Measurements from ENCODE around the gene TTBK1.

TTBK1 gene

DNA sequence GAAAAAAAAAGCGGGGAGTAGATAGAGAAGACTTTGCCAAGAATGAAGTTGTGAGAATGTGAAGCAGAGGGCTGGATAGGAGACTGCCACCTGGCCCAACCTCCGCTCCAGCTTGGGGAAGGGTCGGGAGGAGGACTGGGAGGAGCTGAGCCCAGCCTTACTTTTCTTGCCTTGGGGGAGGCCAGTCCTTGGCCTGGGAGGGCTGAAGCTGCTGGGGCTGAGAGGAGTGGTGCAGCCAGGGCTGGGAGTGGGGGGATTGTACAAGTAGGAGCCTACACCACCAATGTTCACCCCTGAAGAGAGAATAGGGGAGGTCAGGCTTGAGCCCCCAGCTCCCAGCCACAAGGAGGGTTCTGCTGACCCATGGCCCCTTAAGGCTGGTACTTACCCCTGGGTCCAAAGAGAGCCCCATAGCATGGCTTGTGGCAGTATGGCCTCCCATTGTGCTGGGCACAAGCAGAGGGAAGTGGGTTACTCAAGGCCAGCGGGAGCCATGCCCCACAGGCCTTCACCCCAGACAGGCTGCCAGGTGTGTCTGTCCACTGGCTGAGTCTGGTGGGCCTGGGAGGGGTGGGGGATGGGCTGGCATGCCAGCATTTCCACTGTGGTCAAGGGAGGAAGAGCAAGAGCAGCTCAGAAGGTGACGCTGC is 64.3 kb downstream of the TTBK1 start:
- DNase-seq = no peak

- peak; percentile 49 for DNase-seq
Observed at GRCh38 chr6:43308101-43308989, 65.1 kb downstream of the TTBK1 start, which contains the start of gene CRIP3. CRIP3 (minus strand) TSS chr6:43308826; CDS start chr6:43308792, 34 bp downstream.

- no peak for DNase-seq
Observed at GRCh38 chr6:43308990-43309477, 65.8 kb downstream of the TTBK1 start.

DNA sequence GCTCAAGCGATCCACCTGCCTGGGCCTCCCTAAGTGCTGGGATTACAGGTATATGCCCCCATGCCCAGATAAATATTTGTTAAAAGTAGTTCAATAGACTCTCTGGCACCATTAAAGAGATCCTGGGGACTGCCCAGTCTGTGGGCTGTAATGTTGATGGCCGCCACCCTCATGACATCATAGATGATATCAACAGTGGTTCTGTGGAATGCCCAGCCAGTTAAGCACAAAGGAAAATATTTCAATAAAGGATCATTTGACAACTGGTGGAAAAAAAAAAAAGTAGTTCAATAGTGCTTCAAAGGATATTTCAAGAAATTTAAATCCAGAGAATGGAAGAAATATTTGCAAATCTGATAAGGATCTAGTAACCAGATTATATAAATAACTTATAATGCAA is 66.9 kb downstream of the TTBK1 start:
- DNase-seq = no peak

- DNase-seq = no peak
Observed at GRCh38 chr6:43310624-43311023, 67.3 kb downstream of the TTBK1 start.

- DNase-seq = no peak
Observed at GRCh38 chr6:43311666-43312065, 68.4 kb downstream of the TTBK1 start.

GRCh38 chr6:43313813-43314212 is 70.5 kb downstream of the TTBK1 start:
- DNase-seq = no peak

GRCh38 chr6:43318011-43318410 is 74.7 kb downstream of the TTBK1 start:
- no peak for DNase-seq

GRCh38 chr6:43325876-43326275 is 82.6 kb downstream of the TTBK1 start:
- DNase-seq = no peak

DNA sequence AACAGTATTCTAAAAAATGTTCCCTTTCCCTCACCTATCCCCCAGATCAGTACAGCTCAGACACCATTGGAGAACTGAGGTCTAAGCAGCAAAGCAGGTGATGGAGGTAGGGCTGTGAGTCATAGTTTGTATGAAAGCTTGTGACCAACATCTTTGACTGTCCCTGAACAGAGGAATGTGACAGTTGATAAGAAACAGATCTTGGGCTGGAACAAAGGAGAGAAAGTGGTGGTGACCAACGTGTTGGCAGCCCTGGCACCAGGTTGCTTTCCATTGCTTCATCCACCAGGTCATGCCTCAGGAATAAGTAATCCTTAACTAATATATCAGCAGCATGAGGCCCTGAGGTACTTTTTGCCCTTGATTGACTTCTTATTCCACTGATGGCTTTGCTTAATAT is 85.2 kb downstream of the TTBK1 start:
- DNase-seq = no peak

- DNase-seq = no peak
Observed at GRCh38 chr6:43331470-43331869, 88.2 kb downstream of the TTBK1 start.

DNA sequence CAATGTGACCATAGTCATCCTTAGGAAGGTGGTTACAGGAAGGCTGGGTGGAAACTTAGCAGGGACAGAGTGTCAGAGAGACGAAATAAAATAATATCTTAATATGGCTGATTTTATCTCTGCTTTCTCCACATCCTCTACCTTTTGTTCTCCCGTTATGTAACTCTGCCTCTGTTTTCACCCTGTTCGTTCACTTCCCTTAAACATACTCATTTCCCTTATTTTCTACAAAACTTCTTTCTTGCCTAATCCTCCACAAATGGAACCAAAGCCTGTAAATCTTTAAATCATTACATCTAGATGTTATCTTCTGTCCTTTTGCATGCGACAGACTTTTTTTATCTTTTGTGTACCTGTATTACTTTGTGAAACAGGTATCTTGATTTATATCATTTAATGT is 88.6 kb downstream of the TTBK1 start:
- no peak for DNase-seq

- DNase-seq = no peak
Observed at GRCh38 chr6:43334466-43335095, 91.3 kb downstream of the TTBK1 start.

GRCh38 chr6:43335469-43335868 is 92.2 kb downstream of the TTBK1 start:
- no peak for DNase-seq

- DNase-seq = no peak
Observed at GRCh38 chr6:43336382-43336781, 93.1 kb downstream of the TTBK1 start.
